ENCODE measurements around the gene METAP2. TPM values are rescaled to one million over a fixed set of nuclear protein-coding genes. Genes with fewer than 3 reads are reported as not detected.

The METAP2 gene
- total RNA-seq, 1 experiment from 2014 or later: 127 TPM

DNA sequence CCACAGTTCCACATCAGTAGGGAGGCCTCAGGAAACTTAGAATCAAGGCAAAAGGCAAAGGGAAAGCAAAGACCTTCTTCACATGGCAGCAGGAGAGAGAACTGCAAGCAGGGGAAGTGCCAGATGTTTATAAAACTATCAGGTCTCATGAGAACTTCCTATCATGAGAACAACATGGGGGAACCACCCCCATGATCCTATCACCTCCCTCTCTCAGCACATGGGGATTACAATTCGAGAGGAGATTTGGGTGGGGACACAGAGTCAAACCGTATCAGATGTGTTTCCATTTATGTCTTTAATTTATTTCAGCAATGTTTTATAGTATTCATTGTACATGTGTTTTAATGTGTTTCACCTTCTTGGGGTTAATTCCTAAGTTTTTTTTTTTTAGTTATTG, 25.8 kb downstream of the METAP2 start:
- Histone ChIP-seq H3K27me3 (ENCODE audit: insufficient read depth, low read length) (no peaks in the 10 kb centered on the region), H3K36me3 (ENCODE audit: control insufficient read depth in 1 of 2, insufficient read depth in 2 of 2, low read length in 2 of 2) (peaks cover 38 to 63% of the 10 kb centered on the region in 2 experiments), H3K4me2 (ENCODE audit: low read length) (no peak overlapping the region), H3K79me2 (ENCODE audit: insufficient read depth, low read length) (peaks cover 83% of the 10 kb centered on the region), H3K27ac (ENCODE audit: low read depth, low read length) (no peak overlapping the region), H3K4me3 (replicated peaks in 1 of 2; ENCODE audit: low read depth in 1 of 2, low read length in 2 of 2) (no peak overlapping the region), H3K9me2 (ENCODE audit: insufficient read depth) (no peaks in the 10 kb centered on the region), H3K4me1 (ENCODE audit: control insufficient read depth in 1 of 2, insufficient read depth in 2 of 2, low read length in 2 of 2) (no peaks in the 10 kb centered on the region), H3K9ac (ENCODE audit: low read length) (no peak overlapping the region), H4K20me1 (ENCODE audit: insufficient read depth) (peaks cover 20% of the 10 kb centered on the region), H2AFZ (ENCODE audit: low read depth, low read length, poor library complexity, severe bottlenecking) (no peak overlapping the region), H3K9me3 (ENCODE audit: control insufficient read depth in 1 of 2, insufficient read depth in 1 of 2, low read depth in 1 of 2, low read length in 2 of 2) (no peaks in the 10 kb centered on the region)
- TF ChIP-seq POLR2AphosphoS5 (IDR thresholded peaks at IDR 0.05; ENCODE audit: low read depth, low read length): no peak
- no peak for TF ChIP-seq ZNF274 (IDR thresholded peaks at IDR 0.05; ENCODE audit: low read depth, low read length)
- TF ChIP-seq, protein P1, sequence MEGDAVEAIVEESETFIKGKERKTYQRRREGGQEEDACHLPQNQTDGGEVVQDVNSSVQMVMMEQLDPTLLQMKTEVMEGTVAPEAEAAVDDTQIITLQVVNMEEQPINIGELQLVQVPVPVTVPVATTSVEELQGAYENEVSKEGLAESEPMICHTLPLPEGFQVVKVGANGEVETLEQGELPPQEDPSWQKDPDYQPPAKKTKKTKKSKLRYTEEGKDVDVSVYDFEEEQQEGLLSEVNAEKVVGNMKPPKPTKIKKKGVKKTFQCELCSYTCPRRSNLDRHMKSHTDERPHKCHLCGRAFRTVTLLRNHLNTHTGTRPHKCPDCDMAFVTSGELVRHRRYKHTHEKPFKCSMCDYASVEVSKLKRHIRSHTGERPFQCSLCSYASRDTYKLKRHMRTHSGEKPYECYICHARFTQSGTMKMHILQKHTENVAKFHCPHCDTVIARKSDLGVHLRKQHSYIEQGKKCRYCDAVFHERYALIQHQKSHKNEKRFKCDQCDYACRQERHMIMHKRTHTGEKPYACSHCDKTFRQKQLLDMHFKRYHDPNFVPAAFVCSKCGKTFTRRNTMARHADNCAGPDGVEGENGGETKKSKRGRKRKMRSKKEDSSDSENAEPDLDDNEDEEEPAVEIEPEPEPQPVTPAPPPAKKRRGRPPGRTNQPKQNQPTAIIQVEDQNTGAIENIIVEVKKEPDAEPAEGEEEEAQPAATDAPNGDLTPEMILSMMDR (IDR thresholded peaks at IDR 0.05 in 2 of 3, conservative IDR thresholded peaks at IDR 0.05 in 1 of 3; ENCODE audit: borderline replicate concordance in 1 of 3, insufficient read depth in 1 of 3, low read depth in 2 of 3, low read length in 2 of 3): no peak
- TF ChIP-seq CEBPB (IDR thresholded peaks at IDR 0.05; ENCODE audit: low read depth): no peak
- no peak for TF ChIP-seq YY1 (IDR thresholded peaks at IDR 0.05; ENCODE audit: extremely low read depth, insufficient replicate concordance, low read depth, low read length)
- TF ChIP-seq, protein P2, sequence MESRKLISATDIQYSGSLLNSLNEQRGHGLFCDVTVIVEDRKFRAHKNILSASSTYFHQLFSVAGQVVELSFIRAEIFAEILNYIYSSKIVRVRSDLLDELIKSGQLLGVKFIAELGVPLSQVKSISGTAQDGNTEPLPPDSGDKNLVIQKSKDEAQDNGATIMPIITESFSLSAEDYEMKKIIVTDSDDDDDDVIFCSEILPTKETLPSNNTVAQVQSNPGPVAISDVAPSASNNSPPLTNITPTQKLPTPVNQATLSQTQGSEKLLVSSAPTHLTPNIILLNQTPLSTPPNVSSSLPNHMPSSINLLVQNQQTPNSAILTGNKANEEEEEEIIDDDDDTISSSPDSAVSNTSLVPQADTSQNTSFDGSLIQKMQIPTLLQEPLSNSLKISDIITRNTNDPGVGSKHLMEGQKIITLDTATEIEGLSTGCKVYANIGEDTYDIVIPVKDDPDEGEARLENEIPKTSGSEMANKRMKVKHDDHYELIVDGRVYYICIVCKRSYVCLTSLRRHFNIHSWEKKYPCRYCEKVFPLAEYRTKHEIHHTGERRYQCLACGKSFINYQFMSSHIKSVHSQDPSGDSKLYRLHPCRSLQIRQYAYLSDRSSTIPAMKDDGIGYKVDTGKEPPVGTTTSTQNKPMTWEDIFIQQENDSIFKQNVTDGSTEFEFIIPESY (IDR thresholded peaks at IDR 0.05; ENCODE audit: extremely low read depth, insufficient replicate concordance, low read length): no peak
- no peak for TF ChIP-seq TCF7L2 (IDR thresholded peaks at IDR 0.05; ENCODE audit: borderline replicate concordance, extremely low read depth, insufficient read depth, insufficient read length)
- TF ChIP-seq CBX3 (IDR thresholded peaks at IDR 0.05; ENCODE audit: low read depth): no peak
- no peak for TF ChIP-seq EGR1 (IDR thresholded peaks at IDR 0.05; ENCODE audit: low read depth)
- no peak for TF ChIP-seq FOSL1 (IDR thresholded peaks at IDR 0.05; ENCODE audit: low read depth)
- BruUV-seq (replicated peaks): no TSS peak
- CTCF ChIA-PET: no interaction called here
- intact Hi-C loops (cut with micrococcal nuclease): no loop called here
- RAD21 ChIA-PET (ENCODE audit: low non-redundant PET in 1 of 2, low total read pairs in 2 of 2, uncharacterized antibody in 2 of 2, unreplicated experiment in 2 of 2): no interaction called here
- no peak for ATAC-seq
- POLR2A ChIA-PET: no interaction called here
- no peak for DNase-seq (ENCODE audit: low read depth, low spot score)

Data from HCT116 (cell line).